ENCODE data around the gene AZIN2.
A peak's percentile ranks its signal among the peaks of the same experiment; 100 is the strongest.
"Not testable (repeated sequence)": the region's sequence is repeated elsewhere in the genome, so short reads cannot be mapped to it uniquely, and the experiment has no call there.

Gene AZIN2

GRCh38 chr1:33060579-33061083 lies 20.3 kb upstream of the AZIN2 start:
- no peaks in the 10 kb centered on the region for H3K79me1 ChIP-seq (replicated peaks; ENCODE audit: low read length, poor library complexity, severe bottlenecking)

GRCh38 chr1:33061834-33062233 lies 19.1 kb upstream of the AZIN2 start:
- no peak overlapping the region for H2AK5ac ChIP-seq (ENCODE audit: low read length, severe bottlenecking)
- no peak overlapping the region for H3K18ac ChIP-seq (ENCODE audit: low read depth in 1 of 2, low read length in 2 of 2)
- H3K4me2 ChIP-seq (ENCODE audit: low read length, poor library complexity, severe bottlenecking), result no peak overlapping the region
- H3K4me3 ChIP-seq (ENCODE audit: insufficient read depth in 1 of 2, low read depth in 1 of 2, low read length in 2 of 2), result no peak overlapping the region
- no peak overlapping the region for H2BK12ac ChIP-seq (ENCODE audit: low read length in 2 of 2)
- H2BK5ac ChIP-seq (ENCODE audit: low read depth, low read length, poor library complexity, severe bottlenecking), result no peak overlapping the region
- H3K9me3 ChIP-seq (ENCODE audit: control insufficient read depth, low read length), result peaks cover 33% of the 10 kb centered on the region
- no peak overlapping the region for H2BK120ac ChIP-seq (ENCODE audit: low read depth, low read length)
- no peak overlapping the region for H3K9ac ChIP-seq (ENCODE audit: low read length)
- no peaks in the 10 kb centered on the region for H3K4me1 ChIP-seq (ENCODE audit: control insufficient read depth, insufficient read depth, low read depth, low read length)
- no peak overlapping the region for H4K8ac ChIP-seq (ENCODE audit: low read length)
- no peaks in the 10 kb centered on the region for H3K36me3 ChIP-seq (ENCODE audit: control insufficient read depth in 1 of 2, insufficient read depth in 2 of 2, low read depth in 1 of 2, low read length in 2 of 2)
- DNase-seq, result no peak
- H2BK15ac ChIP-seq (ENCODE audit: low read depth, poor library complexity, severe bottlenecking), result no peak overlapping the region
- no peak overlapping the region for H3K23ac ChIP-seq (ENCODE audit: low read length in 2 of 2)
- no peak overlapping the region for H3K4ac ChIP-seq (ENCODE audit: low read depth in 1 of 2, low read length in 2 of 2)
- no peak overlapping the region for H3K14ac ChIP-seq (ENCODE audit: low read length in 2 of 2)
- H3K27ac ChIP-seq (ENCODE audit: low read length, poor library complexity, severe bottlenecking), result no peak overlapping the region
- H2AFZ ChIP-seq (ENCODE audit: low read depth, low read length), result no peak overlapping the region
- no peak overlapping the region for H4K91ac ChIP-seq (ENCODE audit: low read length)
- no peaks in the 10 kb centered on the region for H3K79me1 ChIP-seq (replicated peaks; ENCODE audit: low read length, poor library complexity, severe bottlenecking)
- H3K27me3 ChIP-seq (ENCODE audit: control insufficient read depth in 1 of 2, insufficient read depth in 1 of 2, low read length in 2 of 2), result peaks cover 0 to 7% of the 10 kb centered on the region in 2 experiments

More at GRCh38 chr1:33060579-33061083, 20.3 kb upstream of the AZIN2 start:
- H3K4me3 ChIP-seq (ENCODE audit: insufficient read depth in 1 of 2, low read depth in 1 of 2, low read length in 2 of 2), result no peak overlapping the region
- no peak overlapping the region for H2BK120ac ChIP-seq (ENCODE audit: low read depth, low read length)
- no peak overlapping the region for H3K18ac ChIP-seq (ENCODE audit: low read depth in 1 of 2, low read length in 2 of 2)
- H3K9me3 ChIP-seq (ENCODE audit: control insufficient read depth, low read length), result peaks cover 27% of the 10 kb centered on the region
- no peaks in the 10 kb centered on the region for H3K4me1 ChIP-seq (ENCODE audit: control insufficient read depth, insufficient read depth, low read depth, low read length)
- H3K27me3 ChIP-seq (ENCODE audit: control insufficient read depth in 1 of 2, insufficient read depth in 1 of 2, low read length in 2 of 2), result peaks cover 0 to 7% of the 10 kb centered on the region in 2 experiments
- no peak overlapping the region for H3K4ac ChIP-seq (ENCODE audit: low read depth in 1 of 2, low read length in 2 of 2)
- no peaks in the 10 kb centered on the region for H3K36me3 ChIP-seq (ENCODE audit: control insufficient read depth in 1 of 2, insufficient read depth in 2 of 2, low read depth in 1 of 2, low read length in 2 of 2)
- no peak overlapping the region for H4K91ac ChIP-seq (ENCODE audit: low read length)
- 75% methylated on average over 2 of the region's 2 CpGs for WGBS
- H2AK5ac ChIP-seq (ENCODE audit: low read length, severe bottlenecking), result no peak overlapping the region
- no peak overlapping the region for H2BK12ac ChIP-seq (ENCODE audit: low read length in 2 of 2)
- no peak overlapping the region for H4K8ac ChIP-seq (ENCODE audit: low read length)
- no peak overlapping the region for H3K4me2 ChIP-seq (ENCODE audit: low read length, poor library complexity, severe bottlenecking)
- no peak overlapping the region for H2BK15ac ChIP-seq (ENCODE audit: low read depth, poor library complexity, severe bottlenecking)
- H3K9ac ChIP-seq (ENCODE audit: low read length), result no peak overlapping the region
- H3K23ac ChIP-seq (ENCODE audit: low read length in 2 of 2), result no peak overlapping the region
- no peak overlapping the region for H2BK5ac ChIP-seq (ENCODE audit: low read depth, low read length, poor library complexity, severe bottlenecking)
- DNase-seq, result peak; percentile 89
- H2AFZ ChIP-seq (ENCODE audit: low read depth, low read length), result no peak overlapping the region
- H3K27ac ChIP-seq (ENCODE audit: low read length, poor library complexity, severe bottlenecking), result no peak overlapping the region
- no peak overlapping the region for H3K14ac ChIP-seq (ENCODE audit: low read length in 2 of 2)

GRCh38 chr1:33064284-33064683 lies 16.7 kb upstream of the AZIN2 start:
- not testable (repeated sequence) for H3K18ac ChIP-seq (ENCODE audit: low read depth in 1 of 2, low read length in 2 of 2); H3K27ac ChIP-seq (ENCODE audit: low read length, poor library complexity, severe bottlenecking); H3K4me3 ChIP-seq (ENCODE audit: insufficient read depth in 1 of 2, low read depth in 1 of 2, low read length in 2 of 2); H3K4me2 ChIP-seq (ENCODE audit: low read length, poor library complexity, severe bottlenecking); H4K91ac ChIP-seq (ENCODE audit: low read length); H4K8ac ChIP-seq (ENCODE audit: low read length); H2BK5ac ChIP-seq (ENCODE audit: low read depth, low read length, poor library complexity, severe bottlenecking); H3K36me3 ChIP-seq (ENCODE audit: control insufficient read depth in 1 of 2, insufficient read depth in 2 of 2, low read depth in 1 of 2, low read length in 2 of 2); H3K23ac ChIP-seq (ENCODE audit: low read length in 2 of 2); H2BK15ac ChIP-seq (ENCODE audit: low read depth, poor library complexity, severe bottlenecking); H3K4ac ChIP-seq (ENCODE audit: low read depth in 1 of 2, low read length in 2 of 2); H2AFZ ChIP-seq (ENCODE audit: low read depth, low read length); H3K27me3 ChIP-seq (ENCODE audit: control insufficient read depth in 1 of 2, insufficient read depth in 1 of 2, low read length in 2 of 2); H3K9ac ChIP-seq (ENCODE audit: low read length); H2AK5ac ChIP-seq (ENCODE audit: low read length, severe bottlenecking); H3K14ac ChIP-seq (ENCODE audit: low read length in 2 of 2); H3K79me1 ChIP-seq (replicated peaks; ENCODE audit: low read length, poor library complexity, severe bottlenecking); H2BK12ac ChIP-seq (ENCODE audit: low read length in 2 of 2); H2BK120ac ChIP-seq (ENCODE audit: low read depth, low read length); H3K4me1 ChIP-seq (ENCODE audit: control insufficient read depth, insufficient read depth, low read depth, low read length)
- peaks cover 33% of the 10 kb centered on the region for H3K9me3 ChIP-seq (ENCODE audit: control insufficient read depth, low read length)
- DNase-seq, result peak; percentile 17
- 98% methylated on average over 8 of the region's 9 CpGs for WGBS

DNA sequence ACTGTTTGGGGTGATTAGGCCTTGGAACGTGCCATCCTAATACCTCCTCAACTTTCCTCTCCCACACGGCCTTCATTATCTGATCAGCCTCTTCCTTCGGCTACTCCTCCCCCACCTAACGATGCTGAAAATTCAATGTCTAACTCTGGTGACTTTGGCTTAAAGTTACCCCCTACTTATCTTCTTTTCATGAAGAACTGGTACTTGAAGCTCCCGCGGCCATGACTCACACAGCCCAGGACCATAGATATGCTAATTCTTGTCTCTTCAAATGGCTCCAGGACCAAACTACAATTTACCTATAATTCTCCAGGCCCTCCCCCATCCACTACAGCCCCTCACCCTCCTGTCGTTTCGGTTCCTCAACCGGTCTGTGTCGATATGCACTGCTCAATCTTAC lies 15.7 kb upstream of the AZIN2 start:
- Histone ChIP-seq H2AK5ac (ENCODE audit: low read length, severe bottlenecking) (no peak overlapping the region), H2BK5ac (ENCODE audit: low read depth, low read length, poor library complexity, severe bottlenecking) (no peak overlapping the region), H3K36me3 (ENCODE audit: control insufficient read depth in 1 of 2, insufficient read depth in 2 of 2, low read depth in 1 of 2, low read length in 2 of 2) (no peaks in the 10 kb centered on the region), H3K9ac (ENCODE audit: low read length) (no peak overlapping the region), H3K14ac (ENCODE audit: low read length in 2 of 2) (no peak overlapping the region), H3K23ac (ENCODE audit: low read length in 2 of 2) (no peak overlapping the region), H3K4me2 (ENCODE audit: low read length, poor library complexity, severe bottlenecking) (no peak overlapping the region), H3K4me3 (ENCODE audit: insufficient read depth in 1 of 2, low read depth in 1 of 2, low read length in 2 of 2) (peak overlapping the region in 1 of 2 experiments; percentile 9), H3K79me1 (replicated peaks; ENCODE audit: low read length, poor library complexity, severe bottlenecking) (no peaks in the 10 kb centered on the region), H3K18ac (ENCODE audit: low read depth in 1 of 2, low read length in 2 of 2) (no peak overlapping the region), H3K27ac (ENCODE audit: low read length, poor library complexity, severe bottlenecking) (no peak overlapping the region), H2BK120ac (ENCODE audit: low read depth, low read length) (no peak overlapping the region), H2BK15ac (ENCODE audit: low read depth, poor library complexity, severe bottlenecking) (no peak overlapping the region), H3K4ac (ENCODE audit: low read depth in 1 of 2, low read length in 2 of 2) (no peak overlapping the region), H3K9me3 (ENCODE audit: control insufficient read depth, low read length) (peaks cover 33% of the 10 kb centered on the region), H2AFZ (ENCODE audit: low read depth, low read length) (no peak overlapping the region), H2BK12ac (ENCODE audit: low read length in 2 of 2) (no peak overlapping the region), H4K91ac (ENCODE audit: low read length) (no peak overlapping the region), H4K8ac (ENCODE audit: low read length) (no peak overlapping the region), H3K27me3 (ENCODE audit: control insufficient read depth in 1 of 2, insufficient read depth in 1 of 2, low read length in 2 of 2) (peaks cover 0 to 6% of the 10 kb centered on the region in 2 experiments), H3K4me1 (ENCODE audit: control insufficient read depth, insufficient read depth, low read depth, low read length) (no peaks in the 10 kb centered on the region)
- no peak for DNase-seq
- WGBS, result 89% methylated on average over 6 of the region's 10 CpGs

Measured in mesenchymal stem cell (in vitro differentiated cells and primary cell).